K562 (cell line): Measurements from ENCODE around the gene NCOA3. TPM values are rescaled to one million over a fixed set of nuclear protein-coding genes. Genes with fewer than 3 reads are reported as not detected.

Source experiments
- ATAC-seq: fragments of 200-7000 bp; cut with Tn5 transposase; 3 replicates; pipeline ENCODE4 v1.9.1; 2020; ENCODE audit warnings: moderate library complexity
- BruUV-seq: library from RNA; stranded (reverse); fragments of 400-500 nt; replicated peaks from 2 replicates; lab custom pipeline; 2021; lab: Mats Ljungman, UMichigan
- CTCF ChIA-PET: fragments of 300-600 bp; formaldehyde crosslinking; extraction: SDS; loops from one replicate; lab custom pipeline; 2021; ENCODE audit warnings: low intra/inter-chr PET ratio; lab: Yijun Ruan, JAX
- POLR2A ChIA-PET: fragments of 300-600, 350-650 bp; sonication (Branson Sonifier 250); formaldehyde crosslinking; extraction: SDS; loops from one replicate; lab custom pipeline; 2021; ENCODE audit warnings: antibody characterized with exemption, inconsistent platforms; lab: Yijun Ruan, JAX
- DNase-seq, 4 experiments: peaks; one replicate each; pipeline versions ENCODE4 v3.0.0 to v3.0.0-alpha.2; 2011 to 2018; ENCODE audit warnings: low spot score in 3 of 4, mixed read lengths in 3 of 4; ENCODE audit errors: extremely low read depth in 1 of 4
- FAIRE-seq: peaks from 2 replicates; lab custom pipeline; 2011; peaks lifted over from hg19 to GRCh38; lab: Jason Lieb, UNC
- H2AFZ ChIP-seq: 2 replicates; pipeline ENCODE4 v1.6.0; 2011; ENCODE audit warnings: low read depth, low read length, control low read depth, inconsistent platforms
- H3K27ac ChIP-seq: fragments of 200-600 bp; 3 replicates; pipeline ENCODE4 v1.8.0; 2011; ENCODE audit warnings: low read depth, mild to moderate bottlenecking, control low read depth, inconsistent platforms, low read length, moderate library complexity, mixed read lengths; ENCODE audit errors: extremely low read depth
- H3K27me3 ChIP-seq, 2 experiments: fragments of 300-600 bp in 1 of 2; 2 replicates in 1 of 2; 3 replicates in 1 of 2; pipeline versions ENCODE4 v1.6.0 to v1.8.0; 2011; ENCODE audit warnings: inconsistent platforms in 2 of 2, low read length in 2 of 2, mild to moderate bottlenecking in 1 of 2, mixed read lengths in 1 of 2, moderate library complexity in 1 of 2; ENCODE audit not compliant: control insufficient read depth in 2 of 2, insufficient read depth in 2 of 2
- H3K36me3 ChIP-seq: fragments of 300-600 bp; 3 replicates; pipeline ENCODE4 v1.8.0; 2011; ENCODE audit warnings: mild to moderate bottlenecking, low read length, inconsistent platforms; ENCODE audit not compliant: control insufficient read depth, insufficient read depth
- H3K4me1 ChIP-seq, 2 experiments: fragments of 200-600 bp in 1 of 2; replicated peaks in 1 of 2; 2 replicates in 1 of 2; 3 replicates in 1 of 2; pipeline versions ENCODE4 v1.5.1 to v1.8.0; 2011; ENCODE audit warnings: inconsistent platforms in 2 of 2, low read length in 2 of 2, mild to moderate bottlenecking in 1 of 2, mixed read lengths in 1 of 2, moderate library complexity in 1 of 2; ENCODE audit not compliant: control insufficient read depth in 2 of 2, insufficient read depth in 2 of 2
- H3K4me2 ChIP-seq: 2 replicates; pipeline ENCODE4 v1.6.1; 2011; ENCODE audit warnings: low read length, control low read depth, inconsistent platforms, mixed read lengths; ENCODE audit not compliant: insufficient read depth
- H3K4me3 ChIP-seq: fragments of 200-600 bp; sonication (generic), shearing (Covaris generic); 2 replicates; pipeline ENCODE4 v1.5.1; 2016; ENCODE audit warnings: control low read depth, inconsistent platforms
- H3K79me2 ChIP-seq: fragments of 200-600 bp; 3 replicates; pipeline ENCODE4 v1.8.0; 2011; ENCODE audit warnings: low read length, inconsistent platforms; ENCODE audit not compliant: control insufficient read depth, insufficient read depth
- H3K9ac ChIP-seq, 2 experiments: 2 replicates each; pipeline versions ENCODE4 v1.6.0 to v1.6.1; 2011; ENCODE audit warnings: low read depth in 2 of 2, low read length in 2 of 2, control low read depth in 1 of 2, inconsistent platforms in 1 of 2, mild to moderate bottlenecking in 1 of 2, mixed read lengths in 1 of 2; ENCODE audit not compliant: insufficient read depth in 1 of 2
- H3K9me1 ChIP-seq: one replicate; pipeline ENCODE4 v1.6.0; 2011; ENCODE audit warnings: inconsistent platforms, mild to moderate bottlenecking, low read length, moderate library complexity; ENCODE audit not compliant: control insufficient read depth, insufficient read depth
- H3K9me3 ChIP-seq: replicated peaks from 2 replicates; pipeline ENCODE4 v1.5.1; 2011; ENCODE audit warnings: low read depth, low read length, inconsistent platforms; ENCODE audit not compliant: control insufficient read depth, insufficient read depth
- H4K20me1 ChIP-seq: replicated peaks from 2 replicates; pipeline ENCODE4 v1.6.1; 2011; ENCODE audit warnings: low read length, inconsistent platforms, mixed read lengths; ENCODE audit not compliant: control insufficient read depth, insufficient read depth
- BRD4 ChIP-seq: fragments of 200-600 bp; sonication (generic); IDR thresholded peaks from 2 replicates; pipeline ENCODE4 v1.6.1; 2017; ENCODE audit warnings: inconsistent platforms
- CHD7 ChIP-seq: fragments of 200-600 bp; sonication (generic); IDR thresholded peaks from one replicate; pipeline ENCODE4 v1.6.1; 2012; ENCODE audit warnings: mild to moderate bottlenecking, low read depth, low read length, inconsistent platforms
- ELF4 ChIP-seq: fragments of 450-650 bp; formaldehyde crosslinking; IDR thresholded peaks from 2 replicates; pipeline ENCODE4 v1.4.0; 2022; ENCODE audit warnings: missing genetic modification characterization
- JUND ChIP-seq, 2 experiments: IDR thresholded peaks; 2 replicates in 1 of 2; 3 replicates in 1 of 2; pipeline ENCODE4 v1.6.1; 2011; ENCODE audit warnings: borderline replicate concordance in 2 of 2, low read depth in 2 of 2, low read length in 2 of 2, improper control_type of control experiment in 1 of 2, missing biosample characterization in 1 of 2, missing genetic modification characterization in 1 of 2, missing genetic modification reagents in 1 of 2
- TOE1 ChIP-seq, 2 experiments: fragments of 450-650 bp in 1 of 2; sonication (generic) in 1 of 2; formaldehyde crosslinking in 1 of 2; IDR thresholded peaks; 2 replicates each; pipeline versions ENCODE4 v1.7.1 to v1.8.0; 2016 to 2022; ENCODE audit warnings: borderline replicate concordance in 2 of 2, mild to moderate bottlenecking in 2 of 2, antibody characterized with exemption in 1 of 2, inconsistent platforms in 1 of 2, low read depth in 1 of 2, missing genetic modification reagents in 1 of 2, moderate library complexity in 1 of 2
- ZNF561 ChIP-seq: fragments of 450-650 bp; formaldehyde crosslinking; conservative IDR thresholded peaks from 2 replicates; pipeline ENCODE4 v1.4.0; 2020; ENCODE audit warnings: mild to moderate bottlenecking, moderate library complexity
- ZZZ3 ChIP-seq: fragments of 450-650 bp; IDR thresholded peaks from 2 replicates; pipeline ENCODE4 v1.6.1; 2016; ENCODE audit warnings: antibody characterized with exemption, mild to moderate bottlenecking, moderate library complexity
- WGBS: fragments of 100-300 bp; shearing (Covaris generic); methylation state at CpG from one replicate; pipeline ENCODE4 v1.1.6; 2016; ENCODE audit warnings: low coverage, mixed read lengths; ENCODE audit not compliant: insufficient coverage; ENCODE audit errors: missing lambda C conversion rate; 5-methylcytosine and 5-hydroxymethylcytosine counted together
- in situ Hi-C: fragments of 300-500 bp; cut with MboI; formaldehyde crosslinking; loops from 4 replicates; pipeline ENCODE4 v1.15.0; 2018; ENCODE audit warnings: inconsistent platforms, mixed read lengths
- intact Hi-C: fragments of 100-400 bp; cut with micrococcal nuclease; formaldehyde crosslinking; loops from 2 replicates; pipeline ENCODE4 v1.14.2; 2022
- polyA plus RNA-seq, 8 experiments: library from polyadenylated mRNA; depleted of rRNA in 4 of 8; stranded (reverse) in 5 of 8; unstranded in 3 of 8; fragments of >200 nt; fragmentation: Nextera tagmentation in 2 of 8; fragmentation: Illumina TruSeq in 1 of 8; extraction: Ambion mirVana in 2 of 8; extraction: Trizol in 1 of 8; gene quantifications; 2 replicates each; pipeline versions ENCODE4 v1.2.1 to v1.2.3, GENCODE V29; 2011 to 2014; ENCODE audit warnings: inconsistent platforms in 1 of 8, missing spikeins in 1 of 8
- total RNA-seq, 7 experiments: library from RNA; depleted of rRNA in 6 of 7; stranded (reverse); fragments of >200 nt in 6 of 7; fragmentation: Illumina TruSeq in 2 of 7; extraction: Trizol in 2 of 7; gene quantifications; 2 replicates each; pipeline versions ENCODE4 v1.2.1 to v1.2.3, GENCODE V29; 2011 to 2021; ENCODE audit warnings: low replicate concordance in 1 of 7

Gene NCOA3
- total and polyA plus RNA-seq, 9 of the 15 experiments (the other 6 are each of a cell fraction or from before 2014, with no cell fraction given), result 3.2 to 24.3 (median 14.4) TPM

- in situ Hi-C loops (no loop called here), intact Hi-C loops (no loop called here)
- 2% methylated on average over 3 of the region's 3 CpGs for WGBS
- ChIA-PET POLR2A (interaction anchor here (0.6 to 2.1 kb wide), 15 partner anchors 9 to 155 kb away, joined by 3 to 35 read pairs (median 3); partner anchors contain the start of gene NCOA3), CTCF (no interaction called here)
- ATAC-seq (peak; percentile 94), DNase-seq (peak; percentile 53 to 78 (median 64)), FAIRE-seq (peak; percentile 91)
- no peaks in the 10 kb centered on the region for H3K79me2 ChIP-seq
- H2AFZ ChIP-seq, result peak overlapping the region; percentile 51
- no peaks in the 10 kb centered on the region for H3K9me3 ChIP-seq
- no peaks in the 10 kb centered on the region for H3K27me3 ChIP-seq
- peaks cover 3 to 14% of the 10 kb centered on the region in 2 experiments; a peak in 4 of 5 replicates for H3K4me1 ChIP-seq
- H3K4me2 ChIP-seq, result peak overlapping the region; percentile 26; the same call in 1 of the 2 replicates
- H3K9ac ChIP-seq, result no peak overlapping the region; a peak in 2 of 4 replicates
- no peaks in the 10 kb centered on the region for H4K20me1 ChIP-seq
- H3K4me3 ChIP-seq, result no peak overlapping the region
- H3K9me1 ChIP-seq, result no peaks in the 10 kb centered on the region
- H3K27ac ChIP-seq, result no peak overlapping the region; the same call in 2 of the 3 replicates
- H3K36me3 ChIP-seq, result no peaks in the 10 kb centered on the region
- no TSS peak for BruUV-seq
- no peak for TF ChIP-seq ELF4 (CRISPR knock-in tag)
- TF ChIP-seq ZZZ3, result no peak
- no peak for TF ChIP-seq ZNF561
- TF ChIP-seq JUND (IDR thresholded peaks at IDR 0.05; ENCODE audit: borderline replicate concordance, low read depth, low read length), result peak; percentile 30; the same call in 1 of the 2 replicates
- peak; percentile 41; the same call in 1 of the 3 replicates for TF ChIP-seq JUND (tag; IDR thresholded peaks at IDR 0.05; ENCODE audit: borderline replicate concordance, low read depth, low read length)
- TF ChIP-seq TOE1 (IDR thresholded peaks at IDR 0.05; ENCODE audit: borderline replicate concordance), result no peak
- no peak for TF ChIP-seq TOE1 (CRISPR knock-in tag; IDR thresholded peaks at IDR 0.05; ENCODE audit: borderline replicate concordance, low read depth)
- no peak for TF ChIP-seq CHD7
- no peak for TF ChIP-seq BRD4
These were observed 8.3 kb upstream of the NCOA3 start for GRCh38 chr20:47493175-47493962.
